Measurements from ENCODE around the gene OTOP2. TPM values are rescaled to one million over a fixed set of nuclear protein-coding genes. Genes with fewer than 3 reads are reported as not detected.
A peak's percentile ranks its signal among the peaks of the same experiment; 100 is the strongest.

The OTOP2 gene
- total and polyA plus RNA-seq, 9 of the 15 experiments (the other 6 are each of a cell fraction or from before 2014, with no cell fraction given) = 0.04 to 0.36 (median 0.14) TPM; not detected in 1

- TF ChIP-seq, protein P1, sequence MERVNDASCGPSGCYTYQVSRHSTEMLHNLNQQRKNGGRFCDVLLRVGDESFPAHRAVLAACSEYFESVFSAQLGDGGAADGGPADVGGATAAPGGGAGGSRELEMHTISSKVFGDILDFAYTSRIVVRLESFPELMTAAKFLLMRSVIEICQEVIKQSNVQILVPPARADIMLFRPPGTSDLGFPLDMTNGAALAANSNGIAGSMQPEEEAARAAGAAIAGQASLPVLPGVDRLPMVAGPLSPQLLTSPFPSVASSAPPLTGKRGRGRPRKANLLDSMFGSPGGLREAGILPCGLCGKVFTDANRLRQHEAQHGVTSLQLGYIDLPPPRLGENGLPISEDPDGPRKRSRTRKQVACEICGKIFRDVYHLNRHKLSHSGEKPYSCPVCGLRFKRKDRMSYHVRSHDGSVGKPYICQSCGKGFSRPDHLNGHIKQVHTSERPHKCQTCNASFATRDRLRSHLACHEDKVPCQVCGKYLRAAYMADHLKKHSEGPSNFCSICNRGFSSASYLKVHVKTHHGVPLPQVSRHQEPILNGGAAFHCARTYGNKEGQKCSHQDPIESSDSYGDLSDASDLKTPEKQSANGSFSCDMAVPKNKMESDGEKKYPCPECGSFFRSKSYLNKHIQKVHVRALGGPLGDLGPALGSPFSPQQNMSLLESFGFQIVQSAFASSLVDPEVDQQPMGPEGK (CRISPR knock-in tag; IDR thresholded peaks at IDR 0.05; ENCODE audit: borderline replicate concordance) = no peak
- TF ChIP-seq HDAC3 (IDR thresholded peaks at IDR 0.05; ENCODE audit: borderline replicate concordance, partially characterized antibody) (no peak), BDP1 (IDR thresholded peaks at IDR 0.05; ENCODE audit: insufficient read depth, insufficient read length) (no peak), KAT8 (IDR thresholded peaks at IDR 0.05; ENCODE audit: low read depth) (no peak), ZNF253 (CRISPR knock-in tag; conservative IDR thresholded peaks at IDR 0.05) (no peak), ZBTB7A (IDR thresholded peaks at IDR 0.05; ENCODE audit: borderline replicate concordance, control insufficient read depth, low read depth, low read length) (no peak), HNRNPL (IDR thresholded peaks at IDR 0.05; ENCODE audit: low read depth, low read length) (no peak), ZNF592 (IDR thresholded peaks at IDR 0.05) (no peak), SMARCE1 (IDR thresholded peaks at IDR 0.05) (peak; percentile 64; the same call in 1 of the 2 replicates), TAF7 (tag; IDR thresholded peaks at IDR 0.05) (no peak), MCM2 (IDR thresholded peaks at IDR 0.05; ENCODE audit: low read depth) (no peak), HLTF (IDR thresholded peaks at IDR 0.05) (peak; percentile 79), ZNF124 (CRISPR knock-in tag; IDR thresholded peaks at IDR 0.05) (no peak), ZFP36 (IDR thresholded peaks at IDR 0.05; ENCODE audit: low read depth, low read length, partially characterized antibody) (no peak)
- TF ChIP-seq, protein P2, sequence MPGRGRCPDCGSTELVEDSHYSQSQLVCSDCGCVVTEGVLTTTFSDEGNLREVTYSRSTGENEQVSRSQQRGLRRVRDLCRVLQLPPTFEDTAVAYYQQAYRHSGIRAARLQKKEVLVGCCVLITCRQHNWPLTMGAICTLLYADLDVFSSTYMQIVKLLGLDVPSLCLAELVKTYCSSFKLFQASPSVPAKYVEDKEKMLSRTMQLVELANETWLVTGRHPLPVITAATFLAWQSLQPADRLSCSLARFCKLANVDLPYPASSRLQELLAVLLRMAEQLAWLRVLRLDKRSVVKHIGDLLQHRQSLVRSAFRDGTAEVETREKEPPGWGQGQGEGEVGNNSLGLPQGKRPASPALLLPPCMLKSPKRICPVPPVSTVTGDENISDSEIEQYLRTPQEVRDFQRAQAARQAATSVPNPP (IDR thresholded peaks at IDR 0.05; ENCODE audit: borderline replicate concordance, insufficient read depth, insufficient read length) = no peak
- TF ChIP-seq, protein P3, sequence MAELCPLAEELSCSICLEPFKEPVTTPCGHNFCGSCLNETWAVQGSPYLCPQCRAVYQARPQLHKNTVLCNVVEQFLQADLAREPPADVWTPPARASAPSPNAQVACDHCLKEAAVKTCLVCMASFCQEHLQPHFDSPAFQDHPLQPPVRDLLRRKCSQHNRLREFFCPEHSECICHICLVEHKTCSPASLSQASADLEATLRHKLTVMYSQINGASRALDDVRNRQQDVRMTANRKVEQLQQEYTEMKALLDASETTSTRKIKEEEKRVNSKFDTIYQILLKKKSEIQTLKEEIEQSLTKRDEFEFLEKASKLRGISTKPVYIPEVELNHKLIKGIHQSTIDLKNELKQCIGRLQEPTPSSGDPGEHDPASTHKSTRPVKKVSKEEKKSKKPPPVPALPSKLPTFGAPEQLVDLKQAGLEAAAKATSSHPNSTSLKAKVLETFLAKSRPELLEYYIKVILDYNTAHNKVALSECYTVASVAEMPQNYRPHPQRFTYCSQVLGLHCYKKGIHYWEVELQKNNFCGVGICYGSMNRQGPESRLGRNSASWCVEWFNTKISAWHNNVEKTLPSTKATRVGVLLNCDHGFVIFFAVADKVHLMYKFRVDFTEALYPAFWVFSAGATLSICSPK (IDR thresholded peaks at IDR 0.05; ENCODE audit: borderline replicate concordance) = no peak
- TF ChIP-seq, protein P4, sequence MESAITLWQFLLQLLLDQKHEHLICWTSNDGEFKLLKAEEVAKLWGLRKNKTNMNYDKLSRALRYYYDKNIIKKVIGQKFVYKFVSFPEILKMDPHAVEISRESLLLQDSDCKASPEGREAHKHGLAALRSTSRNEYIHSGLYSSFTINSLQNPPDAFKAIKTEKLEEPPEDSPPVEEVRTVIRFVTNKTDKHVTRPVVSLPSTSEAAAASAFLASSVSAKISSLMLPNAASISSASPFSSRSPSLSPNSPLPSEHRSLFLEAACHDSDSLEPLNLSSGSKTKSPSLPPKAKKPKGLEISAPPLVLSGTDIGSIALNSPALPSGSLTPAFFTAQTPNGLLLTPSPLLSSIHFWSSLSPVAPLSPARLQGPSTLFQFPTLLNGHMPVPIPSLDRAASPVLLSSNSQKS (CRISPR knock-in tag; IDR thresholded peaks at IDR 0.05) = no peak
These were observed 36.7 kb downstream of the OTOP2 start (continued) for GRCh38 chr17:74960570-74961342.
